Keratinocyte (primary cell): ENCODE data around the gene SRPX. TPM values are rescaled to one million over a fixed set of nuclear protein-coding genes. Genes with fewer than 3 reads are reported as not detected.

ENCODE experiments used
- DNase-seq: peaks from one replicate; pipeline ENCODE4 v3.0.0-alpha.2; 2011; ENCODE audit warnings: low read depth, missing footprints, low spot score
- FAIRE-seq: peaks from 2 replicates; lab custom pipeline; 2011; peaks lifted over from hg19 to GRCh38; lab: Jason Lieb, UNC
- H2AFZ ChIP-seq: 2 replicates; pipeline ENCODE4 v1.6.0; 2012; ENCODE audit warnings: low read length, control low read depth, inconsistent platforms; ENCODE audit not compliant: control insufficient read depth
- H3K27ac ChIP-seq: 2 replicates; pipeline ENCODE4 v1.5.1; 2011; ENCODE audit warnings: low read length; ENCODE audit not compliant: control insufficient read depth, insufficient read depth
- H3K27me3 ChIP-seq: 3 replicates; pipeline ENCODE4 v1.6.0; 2011; ENCODE audit warnings: low read length; ENCODE audit not compliant: control insufficient read depth, insufficient read depth; ENCODE audit errors: extremely low read depth
- H3K36me3 ChIP-seq, 2 experiments: 2 replicates in 1 of 2; 3 replicates in 1 of 2; pipeline ENCODE4 v1.5.1; 2011; ENCODE audit warnings: low read length in 2 of 2, mild to moderate bottlenecking in 1 of 2; ENCODE audit not compliant: control insufficient read depth in 2 of 2, insufficient read depth in 2 of 2; ENCODE audit errors: extremely low read depth in 1 of 2
- H3K4me1 ChIP-seq: 3 replicates; pipeline ENCODE4 v1.5.1; 2011; ENCODE audit warnings: low read length; ENCODE audit not compliant: control insufficient read depth, insufficient read depth; ENCODE audit errors: extremely low read depth
- H3K4me2 ChIP-seq: 3 replicates; pipeline ENCODE4 v1.6.0; 2011; ENCODE audit warnings: low read depth, low read length; ENCODE audit not compliant: control insufficient read depth, insufficient read depth; ENCODE audit errors: extremely low read depth
- H3K4me3 ChIP-seq, 3 experiments: fragments of 200-600 bp in 1 of 3; sonication (generic) in 1 of 3; 2 replicates in 2 of 3; 3 replicates in 1 of 3; pipeline ENCODE4 v1.5.1; 2011 to 2016; ENCODE audit warnings: low read length in 3 of 3, mild to moderate bottlenecking in 3 of 3, control low read depth in 2 of 3, inconsistent platforms in 1 of 3, low read depth in 1 of 3, mixed read lengths in 1 of 3, mixed run types in 1 of 3, moderate library complexity in 1 of 3; ENCODE audit not compliant: control insufficient read depth in 2 of 3, insufficient read depth in 2 of 3; ENCODE audit errors: extremely low read depth in 1 of 3
- H3K79me2 ChIP-seq: 2 replicates; pipeline ENCODE4 v1.6.0; 2012; ENCODE audit warnings: low read length; ENCODE audit not compliant: control insufficient read depth, insufficient read depth
- H3K9ac ChIP-seq: 3 replicates; pipeline ENCODE4 v1.6.0; 2011; ENCODE audit warnings: low read length; ENCODE audit not compliant: control insufficient read depth, insufficient read depth; ENCODE audit errors: extremely low read depth
- H3K9me1 ChIP-seq: 3 replicates; pipeline ENCODE4 v1.6.0; 2011; ENCODE audit warnings: low read length; ENCODE audit not compliant: control insufficient read depth, insufficient read depth; ENCODE audit errors: extremely low read depth
- H3K9me3 ChIP-seq: 2 replicates; pipeline ENCODE4 v1.5.1; 2012; ENCODE audit warnings: low read depth, low read length; ENCODE audit not compliant: control insufficient read depth
- H4K20me1 ChIP-seq: 3 replicates; pipeline ENCODE4 v1.6.0; 2011; ENCODE audit warnings: low read length; ENCODE audit not compliant: control insufficient read depth, insufficient read depth; ENCODE audit errors: extremely low read depth
- CTCF ChIP-seq, 3 experiments: IDR thresholded peaks in 1 of 3; conservative IDR thresholded peaks in 1 of 3; optimal IDR thresholded peaks in 1 of 3; 2 replicates in 2 of 3; 3 replicates in 1 of 3; pipeline versions ENCODE3 to v1.5.1; 2011; ENCODE audit warnings: low read length in 3 of 3, mild to moderate bottlenecking in 3 of 3, moderate library complexity in 2 of 3, control low read depth in 1 of 3, inconsistent platforms in 1 of 3; ENCODE audit not compliant: insufficient read depth in 2 of 3; ENCODE audit errors: extremely low read depth in 1 of 3
- EZH2 ChIP-seq: IDR thresholded peaks from one replicate; pipeline ENCODE4 v1.6.1; 2012; ENCODE audit warnings: inconsistent platforms, mild to moderate bottlenecking, low read length, moderate library complexity
- dilution Hi-C: fragments of 300-500 bp; cut with MboI; formaldehyde crosslinking; loops from one replicate; pipeline ENCODE4 v1.7.0; 2020; ENCODE audit warnings: low sequenced_read_pairs; ENCODE audit not compliant: extremely low pct_ligation_motif_present
- polyA plus RNA-seq, 5 experiments: library from polyadenylated mRNA; depleted of rRNA in 3 of 5; stranded (reverse) in 3 of 5; stranded (forward) in 1 of 5; unstranded in 1 of 5; fragments of >200 nt; gene quantifications; 1 replicate in 1 of 5; 2 replicates in 3 of 5; 3 replicates in 1 of 5; pipeline versions ENCODE4 v1.2.1 to v1.2.3, GENCODE V29; 2011 to 2012; ENCODE audit warnings: missing spikeins in 2 of 5, low read depth in 1 of 5, low replicate concordance in 1 of 5

Gene SRPX
- polyA plus RNA-seq, 1 donor (not counting 4 experiments of a cell fraction or from before 2014, with no cell fraction given): 53.8 TPM

- Histone ChIP-seq H3K36me3 (no peaks in the 10 kb centered on the region), H3K79me2 (no peaks in the 10 kb centered on the region), H3K4me2 (no peak overlapping the region), H3K27ac (no peak overlapping the region), H3K9ac (no peak overlapping the region), H3K4me1 (peaks cover 3% of the 10 kb centered on the region), H4K20me1 (no peaks in the 10 kb centered on the region), H3K27me3 (no peaks in the 10 kb centered on the region), H2AFZ (no peak overlapping the region), H3K9me3 (no peaks in the 10 kb centered on the region), H3K9me1 (no peaks in the 10 kb centered on the region), H3K4me3 (no peak overlapping the region)
- dilution Hi-C loops: no loop called here
- no peak for FAIRE-seq
- no peak for TF ChIP-seq CTCF (optimal IDR thresholded peaks at IDR 0.05 in 1 of 3, IDR thresholded peaks at IDR 0.05 in 1 of 3, conservative IDR thresholded peaks at IDR 0.05 in 1 of 3; ENCODE audit: extremely low read depth in 1 of 3, insufficient read depth in 2 of 3, low read length in 3 of 3)
- TF ChIP-seq EZH2: no peak
- DNase-seq: no peak
Observed at GRCh38 chrX:38103857-38104812, 116.5 kb downstream of the SRPX start.

- H3K4me2 ChIP-seq: no peak overlapping the region
- no peaks in the 10 kb centered on the region for H3K27me3 ChIP-seq
- H3K9me1 ChIP-seq: no peaks in the 10 kb centered on the region
- TF ChIP-seq EZH2: no peak
- no peak for TF ChIP-seq CTCF (optimal IDR thresholded peaks at IDR 0.05 in 1 of 3, IDR thresholded peaks at IDR 0.05 in 1 of 3, conservative IDR thresholded peaks at IDR 0.05 in 1 of 3; ENCODE audit: extremely low read depth in 1 of 3, insufficient read depth in 2 of 3, low read length in 3 of 3)
- FAIRE-seq: no peak
- H3K4me1 ChIP-seq: peaks cover 3% of the 10 kb centered on the region
- DNase-seq: no peak
- H2AFZ ChIP-seq: no peak overlapping the region
- H3K27ac ChIP-seq: no peak overlapping the region
- no peak overlapping the region for H3K4me3 ChIP-seq
- no peak overlapping the region for H3K9ac ChIP-seq
- no peaks in the 10 kb centered on the region for H3K79me2 ChIP-seq
- no peaks in the 10 kb centered on the region for H3K9me3 ChIP-seq
- no peaks in the 10 kb centered on the region for H4K20me1 ChIP-seq
- dilution Hi-C loops: no loop called here
- H3K36me3 ChIP-seq: no peaks in the 10 kb centered on the region
Observed at GRCh38 chrX:38102875-38103274, 117.8 kb downstream of the SRPX start.
